ENCODE data around the gene SDK1.
A peak's percentile ranks its signal among the peaks of the same experiment; 100 is the strongest.

Gene SDK1

GRCh38 chr7:4113976-4114375, 812.9 kb downstream of the SDK1 start:
- H3K4me3 ChIP-seq (ENCODE audit: low read depth, low read length) = no peak overlapping the region
- in situ Hi-C loops (cut with HindIII; ENCODE audit: low sequenced_read_pairs) = no loop called here
- no peak for TF ChIP-seq CTCF (IDR thresholded peaks at IDR 0.05; ENCODE audit: low read depth, low read length)

GRCh38 chr7:4115442-4115841, 814.4 kb downstream of the SDK1 start:
- no peak for DNase-seq (ENCODE audit: low read depth, low spot score)
- in situ Hi-C loops (cut with HindIII; ENCODE audit: low sequenced_read_pairs) = no loop called here
- H3K4me3 ChIP-seq (ENCODE audit: low read depth, low read length) = no peak overlapping the region
- TF ChIP-seq CTCF (IDR thresholded peaks at IDR 0.05; ENCODE audit: low read depth, low read length) = no peak

More at GRCh38 chr7:4113976-4114375, 812.9 kb downstream of the SDK1 start:
- no peak for DNase-seq (ENCODE audit: low read depth, low spot score)

GRCh38 chr7:4115941-4116610, 815.0 kb downstream of the SDK1 start:
- no peak for DNase-seq (ENCODE audit: low read depth, low spot score)
- no peak for TF ChIP-seq CTCF (IDR thresholded peaks at IDR 0.05; ENCODE audit: low read depth, low read length)

GRCh38 chr7:4119848-4120247, 818.8 kb downstream of the SDK1 start:
- in situ Hi-C loops (cut with HindIII; ENCODE audit: low sequenced_read_pairs) = no loop called here
- no peak for TF ChIP-seq CTCF (IDR thresholded peaks at IDR 0.05; ENCODE audit: low read depth, low read length)
- no peak for DNase-seq (ENCODE audit: low read depth, low spot score)
- H3K4me3 ChIP-seq (ENCODE audit: low read depth, low read length) = no peak overlapping the region

More at GRCh38 chr7:4115941-4116610, 815.0 kb downstream of the SDK1 start:
- no peak overlapping the region for H3K4me3 ChIP-seq (ENCODE audit: low read depth, low read length)
- in situ Hi-C loops (cut with HindIII; ENCODE audit: low sequenced_read_pairs) = no loop called here

GRCh38 chr7:4123346-4123745, 822.3 kb downstream of the SDK1 start:
- TF ChIP-seq CTCF (IDR thresholded peaks at IDR 0.05; ENCODE audit: low read depth, low read length) = no peak
- H3K4me3 ChIP-seq (ENCODE audit: low read depth, low read length) = no peak overlapping the region
- no peak for DNase-seq (ENCODE audit: low read depth, low spot score)
- in situ Hi-C loops (cut with HindIII; ENCODE audit: low sequenced_read_pairs) = no loop called here

GRCh38 chr7:4123823-4124222, 822.8 kb downstream of the SDK1 start:
- peak; percentile 51 for DNase-seq (ENCODE audit: low read depth, low spot score)
- no peak for TF ChIP-seq CTCF (IDR thresholded peaks at IDR 0.05; ENCODE audit: low read depth, low read length)
- in situ Hi-C loops (cut with HindIII; ENCODE audit: low sequenced_read_pairs) = no loop called here
- no peak overlapping the region for H3K4me3 ChIP-seq (ENCODE audit: low read depth, low read length)

Measured in astrocyte of the spinal cord (primary cell).